ENCODE measurements around the gene TIPRL. TPM values are rescaled to one million over a fixed set of nuclear protein-coding genes. Genes with fewer than 3 reads are reported as not detected.

Gene TIPRL
- total and polyA plus RNA-seq, 5 donors from 2014 or later: 25.0 to 61.3 (median 43.8) TPM

DNA sequence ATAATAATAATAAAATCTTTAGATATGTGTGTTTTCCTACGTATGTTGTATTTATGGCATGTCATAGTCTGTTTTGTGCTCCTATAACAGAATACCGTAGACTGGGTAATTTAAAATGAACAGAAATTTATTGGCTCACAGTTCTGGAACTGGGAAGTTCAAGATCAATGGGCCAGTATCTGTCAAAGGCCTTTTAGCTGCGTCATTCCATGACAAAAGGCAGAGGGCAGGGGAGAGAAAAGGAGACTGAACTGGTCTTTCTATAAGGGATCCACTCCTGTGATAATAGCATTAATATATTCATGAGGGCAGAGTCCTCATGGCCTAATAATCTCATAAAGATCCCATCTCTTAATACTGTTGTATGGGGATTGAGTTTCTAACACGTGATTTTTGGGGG, 39.9 kb downstream of the TIPRL start:
- Histone ChIP-seq H3K27ac (ENCODE audit: insufficient read depth, low read length, poor library complexity, severe bottlenecking) (no peak overlapping the region), H3K36me3 (ENCODE audit: control insufficient read depth, insufficient read depth, low read length) (no peaks in the 10 kb centered on the region), H3K4me3 (ENCODE audit: low read depth, low read length) (no peak overlapping the region), H3K4me1 (ENCODE audit: control insufficient read depth, insufficient read depth, low read length, poor library complexity, severe bottlenecking) (no peaks in the 10 kb centered on the region), H3K27me3 (ENCODE audit: control insufficient read depth, insufficient read depth, low read length) (peaks cover 9% of the 10 kb centered on the region), H3K9me3 (ENCODE audit: control insufficient read depth in 2 of 2, low read length in 2 of 2) (no peaks in the 10 kb centered on the region)
- peaks cover 39% of the 10 kb centered on the region for H3K27me3 Mint-ChIP-seq
- no peak for ATAC-seq (ENCODE audit: low read depth in 2 of 2)
- H3K4me3 Mint-ChIP-seq: no peak overlapping the region
- H3K27ac Mint-ChIP-seq: peak overlapping the region in 1 of 3 donors; percentile 30
- no peaks in the 10 kb centered on the region for H3K4me1 Mint-ChIP-seq
- H3K36me3 Mint-ChIP-seq: no peaks in the 10 kb centered on the region
- H3K9me3 Mint-ChIP-seq: peaks cover 0 to 2% (median 0%) of the 10 kb centered on the region in 7 donors
- no peak for DNase-seq

DNA sequence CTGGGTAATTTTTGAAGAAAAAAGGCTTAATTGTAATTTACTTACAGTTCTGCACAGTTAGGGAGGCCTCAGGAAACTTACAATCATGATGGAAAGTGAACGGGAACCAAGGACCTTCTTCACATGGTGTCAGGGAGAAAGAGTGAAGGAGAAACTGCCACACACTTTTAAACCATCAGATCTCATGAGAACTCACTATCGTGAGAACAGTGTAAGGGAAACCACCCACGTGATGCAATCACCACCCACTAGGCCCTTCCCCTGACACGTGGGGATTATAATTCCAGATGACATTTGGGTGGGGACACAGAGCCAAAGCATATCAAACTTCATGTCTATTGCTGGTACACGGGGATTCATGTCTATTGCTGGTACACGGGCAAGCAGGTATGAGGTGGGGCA, 41.7 kb downstream of the TIPRL start:
- H3K36me3 ChIP-seq (ENCODE audit: control insufficient read depth, insufficient read depth, low read length): no peaks in the 10 kb centered on the region
- H3K4me3 ChIP-seq (ENCODE audit: low read depth, low read length): no peak overlapping the region
- peaks cover 0 to 7% (median 0%) of the 10 kb centered on the region in 4 donors for H3K4me1 Mint-ChIP-seq
- no peak overlapping the region for H3K27ac Mint-ChIP-seq
- H3K27me3 ChIP-seq (ENCODE audit: control insufficient read depth, insufficient read depth, low read length): peaks cover 10% of the 10 kb centered on the region
- peaks cover 37% of the 10 kb centered on the region for H3K27me3 Mint-ChIP-seq
- H3K27ac ChIP-seq (ENCODE audit: insufficient read depth, low read length, poor library complexity, severe bottlenecking): no peak overlapping the region
- H3K4me1 ChIP-seq (ENCODE audit: control insufficient read depth, insufficient read depth, low read length, poor library complexity, severe bottlenecking): peaks cover 3% of the 10 kb centered on the region
- DNase-seq: no peak
- no peaks in the 10 kb centered on the region for H3K9me3 ChIP-seq (ENCODE audit: control insufficient read depth in 2 of 2, low read length in 2 of 2)
- H3K9me3 Mint-ChIP-seq: peaks cover 0 to 2% (median 0%) of the 10 kb centered on the region in 7 donors
- no peak for ATAC-seq (ENCODE audit: low read depth in 2 of 2)
- no peaks in the 10 kb centered on the region for H3K36me3 Mint-ChIP-seq
- no peak overlapping the region for H3K4me3 Mint-ChIP-seq

DNA sequence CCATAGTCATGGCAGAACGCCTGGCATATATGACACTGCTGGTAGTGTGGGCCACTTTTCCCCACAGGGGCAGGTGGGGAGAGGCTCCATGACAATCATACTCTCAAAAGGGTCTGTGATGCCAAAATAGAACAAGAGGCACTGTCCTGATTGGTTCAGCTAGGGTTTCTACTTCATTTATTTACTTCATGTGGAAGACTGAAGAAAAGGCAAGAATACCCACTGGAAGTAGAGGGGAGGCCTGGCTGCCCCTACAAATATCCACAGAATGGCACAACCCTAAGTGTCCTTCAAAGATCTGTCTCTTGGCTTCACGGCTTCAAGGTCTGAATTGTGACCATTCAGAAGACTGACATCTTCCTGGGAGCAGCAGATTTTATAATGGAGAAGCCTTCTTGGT, 42.5 kb downstream of the TIPRL start:
- no peak for ATAC-seq (ENCODE audit: low read depth in 2 of 2)

DNA sequence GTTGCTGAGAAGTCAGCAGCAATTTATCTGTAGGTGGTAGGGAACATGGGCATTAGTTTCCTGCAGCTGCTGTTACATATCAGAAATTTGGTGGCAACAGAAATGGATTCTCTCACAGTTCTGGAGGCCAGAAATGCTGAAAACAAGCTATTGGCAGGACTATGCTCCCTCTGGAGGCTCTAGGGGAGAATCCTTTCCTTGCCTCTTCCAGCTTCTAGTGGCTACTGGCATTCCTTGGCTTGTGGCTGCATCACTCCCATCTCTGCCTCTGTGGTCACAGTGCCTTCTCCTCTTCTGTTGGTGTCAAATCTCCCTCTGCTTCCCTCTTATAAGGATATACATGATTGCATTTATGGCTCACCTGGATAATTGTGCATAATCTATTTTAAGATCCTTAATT, 44.5 kb downstream of the TIPRL start:
- peaks cover 12 to 27% (median 15%) of the 10 kb centered on the region in 4 donors for H3K4me1 Mint-ChIP-seq
- ATAC-seq (ENCODE audit: low read depth in 2 of 2) (no peak), DNase-seq (no peak)
- Histone ChIP-seq H3K9me3 (ENCODE audit: control insufficient read depth in 2 of 2, low read length in 2 of 2) (no peaks in the 10 kb centered on the region), H3K27ac (ENCODE audit: insufficient read depth, low read length, poor library complexity, severe bottlenecking) (no peak overlapping the region), H3K36me3 (ENCODE audit: control insufficient read depth, insufficient read depth, low read length) (no peaks in the 10 kb centered on the region), H3K27me3 (ENCODE audit: control insufficient read depth, insufficient read depth, low read length) (peaks cover 10% of the 10 kb centered on the region), H3K4me3 (ENCODE audit: low read depth, low read length) (no peak overlapping the region), H3K4me1 (ENCODE audit: control insufficient read depth, insufficient read depth, low read length, poor library complexity, severe bottlenecking) (peaks cover 20% of the 10 kb centered on the region)
- no peak overlapping the region for H3K27ac Mint-ChIP-seq
- peaks cover 30% of the 10 kb centered on the region for H3K27me3 Mint-ChIP-seq
- peak overlapping the region in 2 of 4 donors; percentile 47 to 72 for H3K4me3 Mint-ChIP-seq
- peaks cover 0 to 2% (median 0%) of the 10 kb centered on the region in 7 donors for H3K9me3 Mint-ChIP-seq
- peaks cover 3% of the 10 kb centered on the region for H3K36me3 Mint-ChIP-seq

More for the DNA sequence above, 42.5 kb downstream of the TIPRL start:
- peaks cover 0 to 2% (median 0%) of the 10 kb centered on the region in 7 donors for H3K9me3 Mint-ChIP-seq
- no peak for DNase-seq
- Histone ChIP-seq H3K4me1 (ENCODE audit: control insufficient read depth, insufficient read depth, low read length, poor library complexity, severe bottlenecking) (peaks cover 5% of the 10 kb centered on the region), H3K9me3 (ENCODE audit: control insufficient read depth in 2 of 2, low read length in 2 of 2) (no peaks in the 10 kb centered on the region), H3K27me3 (ENCODE audit: control insufficient read depth, insufficient read depth, low read length) (peaks cover 10% of the 10 kb centered on the region), H3K27ac (ENCODE audit: insufficient read depth, low read length, poor library complexity, severe bottlenecking) (no peak overlapping the region), H3K36me3 (ENCODE audit: control insufficient read depth, insufficient read depth, low read length) (no peaks in the 10 kb centered on the region), H3K4me3 (ENCODE audit: low read depth, low read length) (no peak overlapping the region)
- H3K27ac Mint-ChIP-seq: no peak overlapping the region
- H3K4me1 Mint-ChIP-seq: peaks cover 0 to 9% (median 0%) of the 10 kb centered on the region in 4 donors
- peaks cover 37% of the 10 kb centered on the region for H3K27me3 Mint-ChIP-seq
- H3K36me3 Mint-ChIP-seq: no peaks in the 10 kb centered on the region
- H3K4me3 Mint-ChIP-seq: no peak overlapping the region

DNA sequence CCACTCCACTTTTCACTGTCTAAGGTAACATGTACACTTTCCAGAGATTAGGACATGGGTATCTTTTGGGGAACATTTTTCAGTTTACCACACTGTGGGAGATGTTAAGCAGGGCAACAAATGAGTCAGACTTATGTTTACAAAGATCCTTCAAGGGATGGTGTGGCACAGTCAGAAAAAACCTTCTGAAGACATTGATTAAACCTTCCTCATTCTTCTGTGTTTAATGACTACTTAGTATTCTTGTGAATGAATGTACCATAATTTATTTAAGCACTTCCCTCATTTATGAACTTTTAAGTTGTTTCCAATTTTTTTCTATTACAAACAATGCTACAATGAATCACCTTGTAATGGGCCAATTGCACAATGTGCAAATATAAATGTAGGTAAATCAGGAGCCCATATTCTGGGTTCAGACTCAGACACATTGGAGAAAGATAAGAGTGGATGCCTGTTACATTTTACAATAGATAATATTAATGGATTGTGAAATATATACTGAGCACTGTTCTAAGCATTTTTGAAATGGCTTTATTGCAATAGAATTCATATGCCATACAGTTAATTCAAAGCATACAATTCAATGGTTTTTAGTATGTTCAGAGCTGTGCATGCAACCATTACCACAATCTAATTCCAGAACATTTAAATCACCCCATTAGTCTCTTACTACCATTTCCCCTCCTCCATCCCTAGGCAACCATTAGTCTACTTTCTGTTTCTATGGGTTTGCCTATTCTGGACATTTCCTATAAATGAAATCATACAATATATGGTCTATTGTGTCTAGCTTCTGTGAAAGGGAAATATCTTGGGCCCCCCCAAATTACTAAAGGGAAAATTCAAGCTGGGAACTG, 45.1 kb downstream of the TIPRL start:
- peak overlapping the region in 2 of 4 donors; percentile 78 to 91 for H3K4me3 Mint-ChIP-seq
- peaks cover 18 to 34% (median 19%) of the 10 kb centered on the region in 4 donors for H3K4me1 Mint-ChIP-seq
- H3K27ac Mint-ChIP-seq: no peak overlapping the region
- peaks cover 6% of the 10 kb centered on the region for H3K36me3 Mint-ChIP-seq
- Histone ChIP-seq H3K4me1 (ENCODE audit: control insufficient read depth, insufficient read depth, low read length, poor library complexity, severe bottlenecking) (peaks cover 26% of the 10 kb centered on the region), H3K9me3 (ENCODE audit: control insufficient read depth in 2 of 2, low read length in 2 of 2) (no peaks in the 10 kb centered on the region), H3K27ac (ENCODE audit: insufficient read depth, low read length, poor library complexity, severe bottlenecking) (no peak overlapping the region), H3K36me3 (ENCODE audit: control insufficient read depth, insufficient read depth, low read length) (no peaks in the 10 kb centered on the region), H3K4me3 (ENCODE audit: low read depth, low read length) (no peak overlapping the region), H3K27me3 (ENCODE audit: control insufficient read depth, insufficient read depth, low read length) (peaks cover 10% of the 10 kb centered on the region)
- DNase-seq (no peak), ATAC-seq (ENCODE audit: low read depth in 2 of 2) (no peak)
- peaks cover 29% of the 10 kb centered on the region for H3K27me3 Mint-ChIP-seq
- peaks cover 0 to 2% (median 0%) of the 10 kb centered on the region in 7 donors for H3K9me3 Mint-ChIP-seq

DNA sequence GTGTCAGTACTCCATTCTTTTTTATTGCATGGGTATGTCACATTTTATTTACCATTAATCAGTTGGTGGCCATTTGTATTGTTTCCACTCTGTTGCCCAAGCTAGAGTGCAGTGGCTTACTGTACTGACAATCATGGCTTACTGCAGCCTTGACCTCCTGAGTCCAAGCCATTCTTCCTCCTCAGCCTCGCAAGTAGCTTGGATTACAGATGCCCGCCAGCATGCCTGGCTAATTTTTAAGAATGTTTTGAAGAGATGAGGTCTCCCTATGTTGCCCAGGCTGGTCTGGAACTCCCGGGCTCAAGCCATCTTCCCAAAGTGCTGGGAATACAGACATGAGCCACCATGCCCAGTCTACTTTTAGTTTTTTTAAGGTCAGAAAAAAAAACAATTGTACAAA, 46.2 kb downstream of the TIPRL start:
- DNase-seq (no peak), ATAC-seq (ENCODE audit: low read depth in 2 of 2) (no peak)
- peaks cover 21% of the 10 kb centered on the region for H3K27me3 Mint-ChIP-seq
- Histone ChIP-seq H3K27ac (ENCODE audit: insufficient read depth, low read length, poor library complexity, severe bottlenecking) (no peak overlapping the region), H3K36me3 (ENCODE audit: control insufficient read depth, insufficient read depth, low read length) (peaks cover 6% of the 10 kb centered on the region), H3K9me3 (ENCODE audit: control insufficient read depth in 2 of 2, low read length in 2 of 2) (no peaks in the 10 kb centered on the region), H3K4me1 (ENCODE audit: control insufficient read depth, insufficient read depth, low read length, poor library complexity, severe bottlenecking) (peaks cover 29% of the 10 kb centered on the region), H3K27me3 (ENCODE audit: control insufficient read depth, insufficient read depth, low read length) (peaks cover 10% of the 10 kb centered on the region), H3K4me3 (ENCODE audit: low read depth, low read length) (peak overlapping the region; percentile 82)
- peaks cover 13% of the 10 kb centered on the region for H3K36me3 Mint-ChIP-seq
- H3K4me3 Mint-ChIP-seq: peak overlapping the region; percentile 91 to 96 (median 94)
- peaks cover 26 to 45% (median 27%) of the 10 kb centered on the region in 4 donors for H3K4me1 Mint-ChIP-seq
- H3K27ac Mint-ChIP-seq: peak overlapping the region; percentile 80 to 88 (median 83)
- H3K9me3 Mint-ChIP-seq: peaks cover 0 to 2% (median 0%) of the 10 kb centered on the region in 7 donors

DNA sequence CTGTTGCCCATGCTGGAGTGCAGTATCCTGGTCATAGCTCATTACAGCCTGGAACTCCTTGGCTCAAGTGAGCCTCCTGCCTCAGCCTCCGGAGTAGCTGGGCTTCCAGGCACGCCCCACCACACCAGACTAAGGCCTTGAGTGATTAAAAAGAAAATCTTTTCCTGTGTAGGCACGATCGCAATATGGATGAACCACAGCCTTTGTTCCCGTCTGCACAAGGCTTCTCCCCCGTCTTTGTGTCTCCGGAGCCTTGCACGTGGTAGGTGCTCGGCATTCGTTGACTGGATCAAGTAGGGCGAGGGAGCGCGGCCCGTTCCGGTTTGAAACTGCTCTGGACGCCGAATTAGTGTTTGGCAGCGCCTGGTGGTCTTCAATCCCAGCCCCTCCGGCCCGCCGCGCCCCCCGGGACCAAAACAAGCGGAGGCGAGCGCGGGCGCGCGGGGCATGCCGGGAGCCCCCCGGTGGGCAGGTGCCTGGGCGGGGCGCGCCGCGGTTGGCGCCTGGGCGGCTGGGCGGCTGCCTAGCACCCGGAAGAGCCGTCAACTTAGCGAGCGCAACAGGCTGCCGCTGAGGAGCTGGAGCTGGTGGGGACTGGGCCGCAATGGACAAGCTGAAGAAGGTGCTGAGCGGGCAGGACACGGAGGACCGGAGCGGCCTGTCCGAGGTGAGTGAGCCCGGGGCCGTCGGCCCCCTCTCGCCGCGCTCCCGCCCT, 46.9 kb downstream of the TIPRL start, which contains the start of gene SFT2D2:
Gene SFT2D2, plus strand, starts transcription at position 529 of the 715 bp plus-strand sequence. Its CDS starts 76 bp downstream, at position 605.
- peak within 1 kb of the TSS; percentile 82 for H3K4me3 ChIP-seq (ENCODE audit: low read depth, low read length)
- Mint-ChIP-seq H3K27me3 (peaks cover 21% of the 10 kb centered on the region), H3K4me3 (peak within 1 kb of the TSS; percentile 91 to 96 (median 94)), H3K36me3 (peaks cover 14% of the 10 kb centered on the region), H3K27ac (peak within 1 kb of the TSS; percentile 88 to 96 (median 95)), H3K9me3 (peaks cover 0 to 2% (median 0%) of the 10 kb centered on the region in 7 donors), H3K4me1 (peaks cover 26 to 51% (median 28%) of the 10 kb centered on the region in 4 donors)
- peak; percentile 70 to 89 (median 83) for DNase-seq
- peaks cover 11% of the 10 kb centered on the region for H3K36me3 ChIP-seq (ENCODE audit: control insufficient read depth, insufficient read depth, low read length)
- H3K27me3 ChIP-seq (ENCODE audit: control insufficient read depth, insufficient read depth, low read length): peaks cover 10% of the 10 kb centered on the region
- peak within 1 kb of the TSS; percentile 78 for H3K27ac ChIP-seq (ENCODE audit: insufficient read depth, low read length, poor library complexity, severe bottlenecking)
- peaks cover 29% of the 10 kb centered on the region for H3K4me1 ChIP-seq (ENCODE audit: control insufficient read depth, insufficient read depth, low read length, poor library complexity, severe bottlenecking)
- peak; percentile 98 to 99 for ATAC-seq (ENCODE audit: low read depth in 2 of 2)
- H3K9me3 ChIP-seq (ENCODE audit: control insufficient read depth in 2 of 2, low read length in 2 of 2): no peaks in the 10 kb centered on the region

All from CD4-positive, CD25-positive, alpha-beta regulatory T cell (primary cell).